Brain microvascular endothelial cell (primary cell): Measurements from ENCODE around the gene STN1.
A peak's percentile ranks its signal among the peaks of the same experiment; 100 is the strongest.

Source experiments
- DNase-seq: peaks from one replicate; pipeline ENCODE4 v3.0.0-alpha.2; 2020
- H3K27ac ChIP-seq: fragments of 250-450 bp; sonication (Bioruptor Pico); 2 replicates; pipeline ENCODE4 v1.5.1; 2020; ENCODE audit warnings: mild to moderate bottlenecking, moderate library complexity
- H3K27me3 ChIP-seq: fragments of 250-450 bp; sonication (Bioruptor Pico); replicated peaks from 2 replicates; pipeline ENCODE4 v1.5.1; 2020; ENCODE audit warnings: mild to moderate bottlenecking
- H3K36me3 ChIP-seq: fragments of 250-450 bp; sonication (Bioruptor Pico); replicated peaks from 2 replicates; pipeline ENCODE4 v1.5.1; 2020; ENCODE audit warnings: mild to moderate bottlenecking
- H3K4me3 ChIP-seq: 2 replicates; pipeline ENCODE4 v1.5.1; 2011; ENCODE audit warnings: low read depth, mild to moderate bottlenecking, control low read depth, low read length, moderate library complexity
- in situ Hi-C: cut with HindIII; loops from 2 replicates; pipeline ENCODE4 v1.10.0; 2017; ENCODE audit warnings: low sequenced_read_pairs, low pct_ligation_motif_present
- TF ChIP-seq, protein P1 (sequence below): IDR thresholded peaks from 2 replicates; pipeline ENCODE4 v1.5.1; 2011; ENCODE audit warnings: low read depth, mild to moderate bottlenecking, moderate library complexity, low read length, control low read depth, inconsistent platforms; ENCODE audit errors: missing control alignments

STN1 gene

DNA sequence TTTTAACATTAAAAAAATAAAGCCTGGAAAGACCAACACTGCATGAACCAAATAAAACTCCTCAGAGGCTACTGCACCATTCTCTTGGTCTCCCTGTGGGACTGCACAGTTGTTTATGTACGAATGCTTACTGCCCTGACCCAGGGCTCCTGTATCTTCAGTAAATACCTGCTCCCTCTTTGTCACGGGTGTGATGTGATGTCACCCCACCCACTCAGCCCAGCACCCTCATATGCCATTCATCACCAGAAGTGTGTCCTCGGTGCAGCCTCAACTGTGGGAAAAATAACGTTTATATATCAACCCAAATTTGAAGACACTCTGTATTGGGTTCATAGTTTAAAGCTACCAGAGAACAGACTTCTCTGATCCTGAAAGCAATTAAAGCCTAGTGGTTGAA is 48.6 kb downstream of the STN1 start:
- no peaks in the 10 kb centered on the region for H3K27me3 ChIP-seq
- H3K36me3 ChIP-seq: no peaks in the 10 kb centered on the region
- no peak for DNase-seq
- H3K27ac ChIP-seq: no peak overlapping the region
- TF ChIP-seq, protein P1, sequence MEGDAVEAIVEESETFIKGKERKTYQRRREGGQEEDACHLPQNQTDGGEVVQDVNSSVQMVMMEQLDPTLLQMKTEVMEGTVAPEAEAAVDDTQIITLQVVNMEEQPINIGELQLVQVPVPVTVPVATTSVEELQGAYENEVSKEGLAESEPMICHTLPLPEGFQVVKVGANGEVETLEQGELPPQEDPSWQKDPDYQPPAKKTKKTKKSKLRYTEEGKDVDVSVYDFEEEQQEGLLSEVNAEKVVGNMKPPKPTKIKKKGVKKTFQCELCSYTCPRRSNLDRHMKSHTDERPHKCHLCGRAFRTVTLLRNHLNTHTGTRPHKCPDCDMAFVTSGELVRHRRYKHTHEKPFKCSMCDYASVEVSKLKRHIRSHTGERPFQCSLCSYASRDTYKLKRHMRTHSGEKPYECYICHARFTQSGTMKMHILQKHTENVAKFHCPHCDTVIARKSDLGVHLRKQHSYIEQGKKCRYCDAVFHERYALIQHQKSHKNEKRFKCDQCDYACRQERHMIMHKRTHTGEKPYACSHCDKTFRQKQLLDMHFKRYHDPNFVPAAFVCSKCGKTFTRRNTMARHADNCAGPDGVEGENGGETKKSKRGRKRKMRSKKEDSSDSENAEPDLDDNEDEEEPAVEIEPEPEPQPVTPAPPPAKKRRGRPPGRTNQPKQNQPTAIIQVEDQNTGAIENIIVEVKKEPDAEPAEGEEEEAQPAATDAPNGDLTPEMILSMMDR: no peak
- in situ Hi-C loops: loop anchor here (25.0 kb wide), 1 partner anchor 157 kb away; no protein-coding TSS in a partner anchor
- H3K4me3 ChIP-seq: no peak overlapping the region

DNA sequence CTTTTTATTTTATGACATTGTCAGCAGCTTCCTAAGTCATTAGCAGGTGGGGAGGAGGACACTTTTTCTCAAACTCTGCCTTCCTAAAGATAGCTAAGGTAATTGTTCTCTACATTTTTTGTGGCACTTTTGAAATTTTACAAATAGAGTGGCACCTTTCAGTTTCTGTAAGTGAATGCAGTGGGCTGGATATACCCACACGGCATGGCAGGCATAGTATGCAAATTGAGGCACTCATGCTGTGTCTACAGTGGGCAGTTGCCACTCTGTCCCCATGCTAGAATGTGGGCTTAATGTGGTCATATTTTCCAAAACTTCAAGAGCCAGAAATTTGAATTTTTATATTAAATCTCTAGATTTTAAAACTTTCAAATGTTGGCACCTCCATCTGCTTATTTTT is 49.8 kb downstream of the STN1 start:
- in situ Hi-C loops: loop anchor here (25.0 kb wide), 1 partner anchor 156 kb away; no protein-coding TSS in a partner anchor
- TF ChIP-seq, protein P1: no peak
- no peaks in the 10 kb centered on the region for H3K36me3 ChIP-seq
- H3K27ac ChIP-seq: no peak overlapping the region
- no peak overlapping the region for H3K4me3 ChIP-seq
- DNase-seq: no peak
- H3K27me3 ChIP-seq: no peaks in the 10 kb centered on the region

DNA sequence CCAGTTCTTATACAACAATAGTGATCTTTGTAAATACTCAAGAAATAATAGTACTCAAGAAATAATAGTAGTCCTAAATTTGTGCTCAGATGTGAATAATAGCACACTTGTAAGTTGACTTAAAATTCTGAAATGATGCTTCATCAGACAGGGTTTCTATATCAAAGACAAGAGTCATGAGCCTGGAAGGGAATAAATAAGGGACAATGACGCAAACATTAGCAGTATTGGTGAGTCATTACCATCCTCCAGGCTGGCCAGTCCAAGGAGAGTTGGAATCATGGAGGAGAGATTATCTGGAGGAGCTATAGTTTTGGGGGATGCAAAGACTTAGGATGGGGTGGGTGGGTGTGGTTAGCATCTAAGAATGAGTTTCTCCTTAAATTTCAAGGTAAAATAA is 56.5 kb downstream of the STN1 start:
- in situ Hi-C loops: loop anchor here (25.0 kb wide), 1 partner anchor 149 kb away; no protein-coding TSS in a partner anchor
- TF ChIP-seq, protein P1: no peak
- Histone ChIP-seq H3K4me3 (no peak overlapping the region), H3K36me3 (no peaks in the 10 kb centered on the region), H3K27me3 (no peaks in the 10 kb centered on the region), H3K27ac (no peak overlapping the region)
- peak; percentile 53 for DNase-seq

DNA sequence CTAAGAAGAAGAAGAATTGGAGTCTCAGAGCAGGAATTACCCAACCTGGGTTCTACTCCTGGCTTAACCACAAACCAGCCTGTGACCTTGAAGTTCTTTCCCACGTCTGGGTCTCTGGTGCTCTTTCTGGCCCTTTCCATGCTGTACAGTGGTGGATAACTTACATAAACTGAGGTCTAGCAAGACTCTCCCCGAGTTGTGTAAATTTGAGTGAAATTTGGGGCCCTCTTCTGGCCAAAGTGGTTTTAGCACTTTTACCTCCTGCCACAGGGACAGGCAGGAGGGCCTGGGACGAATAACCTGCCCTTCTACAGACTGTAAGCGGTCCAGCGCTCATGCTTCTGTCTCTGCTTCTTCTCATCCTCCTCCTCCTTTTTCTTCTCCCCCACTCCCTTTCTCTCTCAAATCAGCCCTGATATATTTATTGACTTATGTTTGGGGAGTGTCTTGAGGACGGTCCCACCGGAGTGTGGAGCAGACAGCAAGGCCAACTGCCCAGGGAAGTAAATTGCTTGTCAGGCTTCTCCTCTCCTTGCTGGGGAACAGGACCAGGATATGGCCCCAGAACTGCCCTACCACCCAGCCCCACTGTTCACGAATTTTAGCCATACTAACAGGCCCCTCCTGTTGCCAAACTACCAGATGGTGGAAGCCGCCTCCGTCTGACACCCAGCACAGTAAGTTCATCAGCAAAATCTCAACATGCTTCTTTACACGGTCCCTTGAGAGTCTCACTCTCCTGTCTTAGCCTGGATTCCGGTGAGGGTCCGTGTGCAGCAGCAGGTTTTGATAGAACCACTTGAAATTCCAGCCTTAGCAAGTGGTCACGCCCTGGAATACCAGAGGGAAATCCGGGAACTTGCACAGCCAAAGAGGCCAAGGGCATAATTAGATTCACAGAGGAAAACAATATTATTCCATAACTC is 58.6 kb downstream of the STN1 start:
- DNase-seq: peak; percentile 59
- TF ChIP-seq, protein P1: peak; percentile 76
- Histone ChIP-seq H3K4me3 (no peak overlapping the region), H3K27me3 (no peaks in the 10 kb centered on the region), H3K27ac (no peak overlapping the region), H3K36me3 (no peaks in the 10 kb centered on the region)
- in situ Hi-C loops: loop anchor here (25.0 kb wide), 1 partner anchor 147 kb away; no protein-coding TSS in a partner anchor

DNA sequence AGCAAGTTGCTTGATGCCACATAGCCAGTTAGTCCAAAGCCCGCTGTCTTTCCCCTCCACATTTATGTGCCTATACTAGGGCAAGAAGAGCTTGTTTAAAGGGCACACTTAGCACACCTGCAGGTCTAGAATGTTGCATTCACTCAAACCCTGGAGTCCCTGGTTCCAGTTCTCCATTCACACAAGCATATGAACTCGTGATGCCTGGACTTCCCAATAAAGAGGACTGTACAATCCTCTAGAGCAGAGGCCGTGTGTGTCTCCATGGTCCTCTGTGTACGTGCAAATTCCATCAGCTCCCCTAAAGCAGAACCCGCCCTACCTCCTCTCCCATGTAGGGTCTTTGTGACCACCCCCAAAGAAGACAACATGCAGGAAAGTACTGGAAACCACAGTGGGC is 59.6 kb downstream of the STN1 start:
- in situ Hi-C loops: loop anchor here (25.0 kb wide), 1 partner anchor 146 kb away; no protein-coding TSS in a partner anchor
- DNase-seq: no peak
- Histone ChIP-seq H3K36me3 (no peaks in the 10 kb centered on the region), H3K4me3 (no peak overlapping the region), H3K27me3 (no peaks in the 10 kb centered on the region), H3K27ac (no peak overlapping the region)
- TF ChIP-seq, protein P1: no peak

DNA sequence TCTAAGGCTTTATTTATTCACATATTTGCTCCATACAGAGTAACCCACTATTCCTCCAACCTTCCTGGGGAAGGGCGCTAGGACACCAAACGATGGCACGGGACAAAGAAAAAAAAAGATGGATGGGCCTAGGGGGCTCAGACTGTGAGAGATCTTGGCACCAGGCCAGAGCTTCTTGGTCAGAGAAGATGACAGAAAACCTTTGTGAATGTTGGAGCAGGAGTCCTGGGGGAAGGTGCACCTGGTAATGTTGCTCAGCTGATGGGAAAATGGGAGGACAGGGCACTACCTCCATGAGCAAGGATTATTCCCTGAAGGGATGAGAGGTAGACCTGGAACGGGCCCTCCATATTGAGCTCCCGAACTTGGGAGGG is 61.2 kb downstream of the STN1 start:
- no peaks in the 10 kb centered on the region for H3K27me3 ChIP-seq
- in situ Hi-C loops: loop anchor here (25.0 kb wide), 1 partner anchor 144 kb away; no protein-coding TSS in a partner anchor
- DNase-seq: no peak
- H3K4me3 ChIP-seq: no peak overlapping the region
- no peak overlapping the region for H3K27ac ChIP-seq
- H3K36me3 ChIP-seq: no peaks in the 10 kb centered on the region
- TF ChIP-seq, protein P1: no peak
